ENCODE results near the gene GJB2. TPM values are rescaled to one million over a fixed set of nuclear protein-coding genes. Genes with fewer than 3 reads are reported as not detected.

GJB2 gene
- total and polyA plus RNA-seq, 2 donors (not counting 1 experiment from before 2014, with no cell fraction given) = 0.09 TPM; not detected in 1

DNA sequence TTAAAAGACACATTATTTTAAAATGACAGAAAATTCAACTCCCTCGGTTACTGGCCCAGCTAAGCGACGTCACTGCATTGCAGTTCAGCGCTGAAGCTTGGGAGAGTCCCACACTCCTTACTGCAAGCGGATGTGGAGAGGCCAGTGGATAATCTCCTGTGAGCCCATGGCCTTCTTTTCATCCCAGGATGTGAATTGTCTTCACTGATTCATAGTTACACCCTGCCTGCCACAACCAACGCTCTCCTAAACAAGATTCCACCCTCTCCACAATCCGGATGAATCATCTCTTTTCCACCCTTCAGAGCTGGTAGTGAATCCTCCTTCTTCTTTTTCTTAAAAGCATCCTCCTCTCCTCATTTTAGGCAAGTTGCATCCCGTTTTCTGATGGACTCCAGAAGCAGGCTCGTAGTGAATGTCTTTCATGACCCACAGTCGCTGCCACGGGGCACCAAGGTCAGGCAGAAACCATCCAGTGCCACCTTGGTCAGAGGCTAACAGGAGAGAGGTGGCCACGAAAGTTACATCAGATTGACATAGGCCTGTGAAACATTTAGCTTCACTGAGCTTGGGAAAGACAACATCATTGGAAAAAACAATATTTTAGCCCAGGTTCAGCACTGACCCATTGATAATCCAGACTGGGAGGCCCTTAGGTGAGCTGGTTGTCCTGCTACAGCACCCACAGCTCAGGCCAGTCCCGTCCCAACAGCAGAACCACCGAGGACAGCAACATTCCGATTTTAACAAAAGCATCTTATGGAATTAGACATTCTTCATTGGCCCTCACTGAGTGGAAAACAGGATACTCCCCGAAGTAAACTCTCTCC is 2.0 kb downstream of the GJB2 start:
- H2AFZ ChIP-seq (ENCODE audit: low read length) = no peak overlapping the region
- H4K20me1 ChIP-seq (ENCODE audit: control insufficient read depth, extremely low read depth, insufficient read depth, low read length) = no peaks in the 10 kb centered on the region
- H3K36me3 ChIP-seq (ENCODE audit: control insufficient read depth, insufficient read depth, low read length) = no peaks in the 10 kb centered on the region
- TF ChIP-seq, protein P1, sequence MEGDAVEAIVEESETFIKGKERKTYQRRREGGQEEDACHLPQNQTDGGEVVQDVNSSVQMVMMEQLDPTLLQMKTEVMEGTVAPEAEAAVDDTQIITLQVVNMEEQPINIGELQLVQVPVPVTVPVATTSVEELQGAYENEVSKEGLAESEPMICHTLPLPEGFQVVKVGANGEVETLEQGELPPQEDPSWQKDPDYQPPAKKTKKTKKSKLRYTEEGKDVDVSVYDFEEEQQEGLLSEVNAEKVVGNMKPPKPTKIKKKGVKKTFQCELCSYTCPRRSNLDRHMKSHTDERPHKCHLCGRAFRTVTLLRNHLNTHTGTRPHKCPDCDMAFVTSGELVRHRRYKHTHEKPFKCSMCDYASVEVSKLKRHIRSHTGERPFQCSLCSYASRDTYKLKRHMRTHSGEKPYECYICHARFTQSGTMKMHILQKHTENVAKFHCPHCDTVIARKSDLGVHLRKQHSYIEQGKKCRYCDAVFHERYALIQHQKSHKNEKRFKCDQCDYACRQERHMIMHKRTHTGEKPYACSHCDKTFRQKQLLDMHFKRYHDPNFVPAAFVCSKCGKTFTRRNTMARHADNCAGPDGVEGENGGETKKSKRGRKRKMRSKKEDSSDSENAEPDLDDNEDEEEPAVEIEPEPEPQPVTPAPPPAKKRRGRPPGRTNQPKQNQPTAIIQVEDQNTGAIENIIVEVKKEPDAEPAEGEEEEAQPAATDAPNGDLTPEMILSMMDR (conservative IDR thresholded peaks at IDR 0.05 in 1 of 2, IDR thresholded peaks at IDR 0.05 in 1 of 2; ENCODE audit: low read depth in 1 of 2, low read length in 2 of 2) = no peak
- TF ChIP-seq EZH2 (IDR thresholded peaks at IDR 0.05; ENCODE audit: low read length, missing control alignments) = no peak
- peak; percentile 53 to 95 for DNase-seq (ENCODE audit: low read depth in 2 of 2)
- H3K27ac ChIP-seq (ENCODE audit: insufficient read depth, low read length) = no peak overlapping the region
- no peak overlapping the region for H3K4me2 ChIP-seq (ENCODE audit: extremely low read depth, insufficient read depth, low read length)
- peaks cover 54% of the 10 kb centered on the region for H3K27me3 ChIP-seq (ENCODE audit: control insufficient read depth, insufficient read depth, low read length)
- H3K4me1 ChIP-seq (ENCODE audit: control insufficient read depth, extremely low read depth, insufficient read depth, low read length) = no peaks in the 10 kb centered on the region
- no peaks in the 10 kb centered on the region for H3K79me2 ChIP-seq (ENCODE audit: control insufficient read depth, insufficient read depth, low read length)
- H3K4me3 ChIP-seq (replicated peaks in 1 of 4; ENCODE audit: control extremely low read depth in 1 of 4, insufficient read depth in 1 of 4, low read depth in 3 of 4, low read length in 4 of 4) = no peak overlapping the region
- H3K9ac ChIP-seq (ENCODE audit: insufficient read depth, low read length) = no peak overlapping the region
- no peaks in the 10 kb centered on the region for H3K9me3 ChIP-seq (ENCODE audit: control insufficient read depth, insufficient read depth, low read depth, low read length)

DNA sequence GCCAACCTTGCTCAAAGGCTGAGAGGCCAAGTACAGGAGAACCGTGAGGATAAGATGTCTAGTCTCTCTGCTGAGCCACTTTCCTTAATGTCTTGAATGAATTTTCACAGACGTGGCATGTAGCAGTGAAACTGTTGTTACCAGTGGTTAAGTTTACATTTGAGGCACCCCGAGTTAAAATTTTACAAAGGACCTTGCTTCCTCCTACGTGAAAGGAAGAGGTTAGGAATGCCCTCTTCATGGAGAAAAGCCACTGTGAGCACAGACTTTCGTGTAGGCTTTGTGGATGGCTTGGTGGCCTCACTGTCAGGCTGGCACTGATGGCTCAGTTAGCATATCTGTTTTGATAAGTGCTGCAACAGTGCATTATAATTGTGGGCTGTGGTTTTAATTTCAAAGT is 2.7 kb downstream of the GJB2 start:
- no peak overlapping the region for H3K9ac ChIP-seq (ENCODE audit: insufficient read depth, low read length)
- no peaks in the 10 kb centered on the region for H3K79me2 ChIP-seq (ENCODE audit: control insufficient read depth, insufficient read depth, low read length)
- no peak overlapping the region for H3K4me2 ChIP-seq (ENCODE audit: extremely low read depth, insufficient read depth, low read length)
- DNase-seq (ENCODE audit: low read depth in 2 of 2) = no peak
- no peaks in the 10 kb centered on the region for H4K20me1 ChIP-seq (ENCODE audit: control insufficient read depth, extremely low read depth, insufficient read depth, low read length)
- H2AFZ ChIP-seq (ENCODE audit: low read length) = no peak overlapping the region
- no peaks in the 10 kb centered on the region for H3K9me3 ChIP-seq (ENCODE audit: control insufficient read depth, insufficient read depth, low read depth, low read length)
- H3K27ac ChIP-seq (ENCODE audit: insufficient read depth, low read length) = no peak overlapping the region
- no peaks in the 10 kb centered on the region for H3K4me1 ChIP-seq (ENCODE audit: control insufficient read depth, extremely low read depth, insufficient read depth, low read length)
- peaks cover 51% of the 10 kb centered on the region for H3K27me3 ChIP-seq (ENCODE audit: control insufficient read depth, insufficient read depth, low read length)
- H3K36me3 ChIP-seq (ENCODE audit: control insufficient read depth, insufficient read depth, low read length) = no peaks in the 10 kb centered on the region
- TF ChIP-seq, protein P1 (conservative IDR thresholded peaks at IDR 0.05 in 1 of 2, IDR thresholded peaks at IDR 0.05 in 1 of 2; ENCODE audit: low read depth in 1 of 2, low read length in 2 of 2) = no peak
- TF ChIP-seq EZH2 (IDR thresholded peaks at IDR 0.05; ENCODE audit: low read length, missing control alignments) = no peak
- no peak overlapping the region for H3K4me3 ChIP-seq (replicated peaks in 1 of 4; ENCODE audit: control extremely low read depth in 1 of 4, insufficient read depth in 1 of 4, low read depth in 3 of 4, low read length in 4 of 4)

DNA sequence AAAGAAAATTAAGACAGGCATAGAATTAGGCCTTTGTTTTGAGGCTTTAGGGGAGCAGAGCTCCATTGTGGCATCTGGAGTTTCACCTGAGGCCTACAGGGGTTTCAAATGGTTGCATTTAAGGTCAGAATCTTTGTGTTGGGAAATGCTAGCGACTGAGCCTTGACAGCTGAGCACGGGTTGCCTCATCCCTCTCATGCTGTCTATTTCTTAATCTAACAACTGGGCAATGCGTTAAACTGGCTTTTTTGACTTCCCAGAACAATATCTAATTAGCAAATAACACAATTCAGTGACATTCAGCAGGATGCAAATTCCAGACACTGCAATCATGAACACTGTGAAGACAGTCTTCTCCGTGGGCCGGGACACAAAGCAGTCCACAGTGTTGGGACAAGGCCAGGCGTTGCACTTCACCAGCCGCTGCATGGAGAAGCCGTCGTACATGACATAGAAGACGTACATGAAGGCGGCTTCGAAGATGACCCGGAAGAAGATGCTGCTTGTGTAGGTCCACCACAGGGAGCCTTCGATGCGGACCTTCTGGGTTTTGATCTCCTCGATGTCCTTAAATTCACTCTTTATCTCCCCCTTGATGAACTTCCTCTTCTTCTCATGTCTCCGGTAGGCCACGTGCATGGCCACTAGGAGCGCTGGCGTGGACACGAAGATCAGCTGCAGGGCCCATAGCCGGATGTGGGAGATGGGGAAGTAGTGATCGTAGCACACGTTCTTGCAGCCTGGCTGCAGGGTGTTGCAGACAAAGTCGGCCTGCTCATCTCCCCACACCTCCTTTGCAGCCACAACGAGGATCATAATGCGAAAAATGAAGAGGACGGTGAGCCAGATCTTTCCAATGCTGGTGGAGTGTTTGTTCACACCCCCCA is 3.8 kb downstream of the GJB2 start:
- DNase-seq (ENCODE audit: low read depth in 2 of 2) = no peak
- H3K79me2 ChIP-seq (ENCODE audit: control insufficient read depth, insufficient read depth, low read length) = no peaks in the 10 kb centered on the region
- H3K36me3 ChIP-seq (ENCODE audit: control insufficient read depth, insufficient read depth, low read length) = no peaks in the 10 kb centered on the region
- H4K20me1 ChIP-seq (ENCODE audit: control insufficient read depth, extremely low read depth, insufficient read depth, low read length) = no peaks in the 10 kb centered on the region
- peaks cover 46% of the 10 kb centered on the region for H3K27me3 ChIP-seq (ENCODE audit: control insufficient read depth, insufficient read depth, low read length)
- no peak overlapping the region for H3K4me3 ChIP-seq (replicated peaks in 1 of 4; ENCODE audit: control extremely low read depth in 1 of 4, insufficient read depth in 1 of 4, low read depth in 3 of 4, low read length in 4 of 4)
- H3K9ac ChIP-seq (ENCODE audit: insufficient read depth, low read length) = no peak overlapping the region
- no peak overlapping the region for H2AFZ ChIP-seq (ENCODE audit: low read length)
- H3K4me2 ChIP-seq (ENCODE audit: extremely low read depth, insufficient read depth, low read length) = no peak overlapping the region
- H3K27ac ChIP-seq (ENCODE audit: insufficient read depth, low read length) = no peak overlapping the region
- no peaks in the 10 kb centered on the region for H3K4me1 ChIP-seq (ENCODE audit: control insufficient read depth, extremely low read depth, insufficient read depth, low read length)
- H3K9me3 ChIP-seq (ENCODE audit: control insufficient read depth, insufficient read depth, low read depth, low read length) = no peaks in the 10 kb centered on the region
- TF ChIP-seq, protein P1 (conservative IDR thresholded peaks at IDR 0.05 in 1 of 2, IDR thresholded peaks at IDR 0.05 in 1 of 2; ENCODE audit: low read depth in 1 of 2, low read length in 2 of 2) = peak in 1 of 2 donors; percentile 9
- no peak for TF ChIP-seq EZH2 (IDR thresholded peaks at IDR 0.05; ENCODE audit: low read length, missing control alignments)

Data from fibroblast of lung (primary cell).